DOHH2 (cell line): ENCODE results near the gene SPATA12.

Source experiments
- EZH2phosphoT487 ChIP-seq: fragments of 200-600 bp; sonication (generic); IDR thresholded peaks from 2 replicates; pipeline ENCODE4 v1.6.1; 2017; ENCODE audit warnings: borderline replicate concordance, mild to moderate bottlenecking, antibody characterized with exemption, low read length, moderate library complexity, mixed read lengths
- TF ChIP-seq, protein P1 (sequence below): fragments of 200-600 bp; sonication (generic); IDR thresholded peaks from one replicate; pipeline ENCODE4 v1.5.1; 2014; ENCODE audit warnings: antibody characterized with exemption, mild to moderate bottlenecking, low read depth, low read length; ENCODE audit not compliant: poor library complexity, severe bottlenecking

DNA sequence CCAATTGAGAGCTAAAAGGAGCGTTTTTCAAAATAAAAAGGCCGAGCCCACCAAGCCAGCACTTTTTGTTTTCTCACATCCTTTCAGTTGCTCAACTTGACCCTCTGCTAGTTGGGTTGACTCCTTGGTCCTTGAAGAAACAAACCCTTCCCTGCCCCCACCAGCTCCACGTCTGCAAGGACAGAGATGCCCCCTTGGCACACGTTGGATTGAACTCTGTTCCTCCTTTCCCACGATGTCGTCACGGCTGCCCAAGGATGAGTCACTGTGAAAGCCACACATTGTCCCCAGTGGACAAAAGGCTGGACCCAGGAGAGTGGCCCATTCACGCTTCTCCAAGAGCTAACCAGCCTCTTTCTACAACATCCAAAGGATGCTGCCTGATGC lies 43.0 kb upstream of the SPATA12 start:
- TF ChIP-seq, protein P1, sequence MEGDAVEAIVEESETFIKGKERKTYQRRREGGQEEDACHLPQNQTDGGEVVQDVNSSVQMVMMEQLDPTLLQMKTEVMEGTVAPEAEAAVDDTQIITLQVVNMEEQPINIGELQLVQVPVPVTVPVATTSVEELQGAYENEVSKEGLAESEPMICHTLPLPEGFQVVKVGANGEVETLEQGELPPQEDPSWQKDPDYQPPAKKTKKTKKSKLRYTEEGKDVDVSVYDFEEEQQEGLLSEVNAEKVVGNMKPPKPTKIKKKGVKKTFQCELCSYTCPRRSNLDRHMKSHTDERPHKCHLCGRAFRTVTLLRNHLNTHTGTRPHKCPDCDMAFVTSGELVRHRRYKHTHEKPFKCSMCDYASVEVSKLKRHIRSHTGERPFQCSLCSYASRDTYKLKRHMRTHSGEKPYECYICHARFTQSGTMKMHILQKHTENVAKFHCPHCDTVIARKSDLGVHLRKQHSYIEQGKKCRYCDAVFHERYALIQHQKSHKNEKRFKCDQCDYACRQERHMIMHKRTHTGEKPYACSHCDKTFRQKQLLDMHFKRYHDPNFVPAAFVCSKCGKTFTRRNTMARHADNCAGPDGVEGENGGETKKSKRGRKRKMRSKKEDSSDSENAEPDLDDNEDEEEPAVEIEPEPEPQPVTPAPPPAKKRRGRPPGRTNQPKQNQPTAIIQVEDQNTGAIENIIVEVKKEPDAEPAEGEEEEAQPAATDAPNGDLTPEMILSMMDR: no peak
- no peak for TF ChIP-seq EZH2phosphoT487
